IPS-NIHi7 (cell line): ENCODE results near the gene C5AR1.
A peak's percentile ranks its signal among the peaks of the same experiment; 100 is the strongest.
"Not testable (repeated sequence)": the region's sequence is repeated elsewhere in the genome, so short reads cannot be mapped to it uniquely, and the experiment has no call there.

Experiments
- DNase-seq: peaks from one replicate; pipeline ENCODE4 v3.0.0; 2012; ENCODE audit warnings: mixed read lengths; ENCODE audit errors: extremely low spot score

The C5AR1 gene

DNA sequence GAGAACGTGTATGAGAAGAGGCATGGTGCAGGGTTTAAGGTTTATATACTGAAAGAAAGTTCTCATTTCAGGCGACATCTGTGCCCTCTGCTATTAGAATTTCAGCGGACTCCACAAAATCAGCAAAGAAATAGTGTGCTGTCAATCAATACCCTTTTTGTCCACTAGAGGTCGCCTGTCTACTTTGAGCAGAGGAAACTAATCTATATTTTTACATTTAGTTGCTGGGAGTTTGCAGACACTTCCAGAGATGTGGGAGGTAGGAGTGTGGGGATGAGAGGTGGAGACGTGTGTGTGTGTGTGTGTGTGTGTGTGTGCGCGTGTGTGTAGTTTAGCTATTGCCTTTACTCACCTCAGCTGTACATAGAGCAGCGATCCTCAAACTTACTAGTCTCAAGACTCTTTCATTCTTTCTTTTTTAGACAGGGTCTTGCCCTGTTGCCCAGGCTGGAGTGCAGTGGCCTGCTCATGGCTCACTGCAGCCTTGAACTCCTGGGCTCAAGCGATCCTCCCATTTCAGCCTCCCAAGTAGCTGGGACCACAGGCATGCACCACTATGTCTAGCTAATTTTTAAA lies 25.2 kb upstream of the C5AR1 start:
- DNase-seq = peak; percentile 47

DNA sequence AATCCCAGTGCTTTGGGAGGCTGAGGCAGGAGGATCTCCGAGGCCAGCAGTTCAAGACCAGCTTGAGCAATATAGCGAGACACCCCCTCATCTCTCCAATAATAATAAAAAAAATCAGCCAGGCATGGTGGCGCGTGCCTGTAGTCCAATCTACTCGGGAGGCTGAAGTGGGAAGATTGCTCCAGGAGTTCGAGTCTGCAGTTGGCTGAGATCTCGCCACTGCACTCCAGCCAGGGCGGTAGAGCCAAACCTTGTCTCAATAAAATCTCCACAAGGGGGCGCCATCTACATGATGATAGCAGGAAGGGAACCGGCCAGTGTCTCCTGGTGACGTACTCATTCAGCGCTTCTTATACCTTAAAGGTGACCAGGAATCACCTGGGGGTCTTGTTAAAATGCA lies 13.6 kb upstream of the C5AR1 start:
- DNase-seq = peak; percentile 87

DNA sequence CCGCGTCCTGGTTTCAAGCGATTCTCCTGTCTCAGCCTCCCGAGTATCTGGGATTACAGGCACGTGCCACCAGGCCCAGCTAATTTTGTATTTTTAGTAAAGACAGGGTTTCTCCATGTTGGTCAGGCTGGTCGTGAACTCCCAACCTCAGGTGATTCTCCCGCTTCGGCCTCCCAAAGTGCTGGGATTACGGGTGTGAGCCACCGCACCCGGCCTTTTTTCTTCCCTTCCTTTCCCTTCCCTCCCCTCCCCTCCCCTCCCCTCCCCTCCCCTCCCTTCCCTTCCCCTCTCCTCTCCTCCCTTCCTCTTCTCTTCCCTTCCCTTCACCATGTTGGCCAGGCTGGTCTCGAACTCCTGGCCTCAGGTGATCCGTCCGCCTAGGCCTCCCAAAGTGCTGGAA lies 8.8 kb upstream of the C5AR1 start:
- DNase-seq = not testable (repeated sequence)

DNA sequence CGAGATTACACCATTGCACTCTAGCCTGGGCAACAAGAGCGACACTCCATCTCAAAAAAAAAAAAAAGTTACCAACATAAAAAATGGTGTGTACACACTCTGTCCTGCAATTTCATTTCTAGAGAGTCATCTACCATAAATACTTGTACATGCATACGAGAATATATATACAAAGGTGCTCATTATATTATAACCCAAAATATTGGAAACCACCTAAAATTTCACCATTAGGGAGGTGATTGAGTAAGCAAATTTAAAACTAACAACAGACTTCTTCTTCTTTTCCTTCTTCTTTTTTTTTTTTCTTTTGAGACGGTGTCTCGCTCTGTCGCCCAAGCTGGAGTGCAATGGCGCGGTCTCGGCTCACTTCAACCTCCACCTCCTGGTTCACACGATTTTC lies 7.4 kb upstream of the C5AR1 start:
- DNase-seq = no peak

DNA sequence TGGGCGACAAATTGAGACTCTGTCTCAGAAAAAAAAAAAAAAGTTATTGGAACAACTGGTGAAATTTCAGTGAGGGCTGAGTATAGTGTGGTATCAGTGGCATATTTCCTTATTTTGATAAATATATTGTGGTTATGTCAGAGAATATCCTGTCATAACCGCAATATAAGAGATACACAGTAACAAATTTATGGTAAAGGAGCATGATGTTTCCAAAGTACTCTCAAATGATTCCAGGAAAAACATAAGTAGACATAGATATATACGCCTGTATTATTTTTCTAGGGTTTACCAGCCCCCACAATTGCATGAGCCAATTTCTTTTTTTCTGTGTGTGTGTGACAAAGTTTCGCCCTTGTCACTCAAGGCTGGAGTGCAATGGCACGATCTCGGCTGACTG lies 5.7 kb upstream of the C5AR1 start:
- no peak for DNase-seq

- DNase-seq = peak; percentile 87
Measured at GRCh38 chr19:47305309-47305751, 4.3 kb upstream of the C5AR1 start.

DNA sequence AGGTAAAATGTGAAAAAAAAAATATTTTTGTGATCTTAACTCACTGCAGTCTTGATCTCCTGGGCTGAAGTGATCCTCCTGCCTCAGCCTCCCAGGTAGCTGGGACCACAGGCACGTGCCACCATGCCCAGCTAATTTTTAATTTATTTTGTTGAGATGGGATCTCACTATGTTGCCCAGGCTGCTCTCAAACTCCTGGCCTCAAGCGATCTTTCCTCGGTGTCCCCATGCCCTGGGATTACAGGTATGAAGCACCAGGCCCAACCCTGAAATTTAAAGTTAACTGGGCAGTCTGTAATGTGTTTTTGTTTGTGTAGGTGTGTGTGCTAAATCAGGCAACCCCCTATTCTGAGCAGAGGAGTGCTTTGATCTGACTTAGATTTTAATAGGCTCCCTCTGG lies 3.4 kb upstream of the C5AR1 start:
- no peak for DNase-seq

DNA sequence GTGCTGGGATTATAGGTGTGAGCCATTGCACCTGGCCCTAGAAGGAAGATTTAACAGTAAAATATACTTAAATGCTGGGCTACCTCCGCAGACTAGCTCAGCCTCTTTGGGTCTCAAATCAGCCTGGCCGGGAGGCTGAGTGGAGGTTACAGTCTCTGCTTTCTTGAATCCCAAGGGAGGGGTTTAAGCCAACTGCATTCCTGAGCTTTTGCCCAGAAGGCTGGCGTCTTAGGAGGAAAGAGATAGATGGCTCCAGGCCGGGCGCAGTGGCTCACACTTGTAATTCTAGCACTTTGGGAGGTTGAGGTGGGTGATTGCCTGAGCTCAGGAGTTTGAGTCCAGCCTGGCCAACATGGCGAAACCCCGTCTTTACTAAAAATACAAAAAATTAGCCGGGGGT lies 623 bp upstream of the C5AR1 start:
- no peak for DNase-seq

DNA sequence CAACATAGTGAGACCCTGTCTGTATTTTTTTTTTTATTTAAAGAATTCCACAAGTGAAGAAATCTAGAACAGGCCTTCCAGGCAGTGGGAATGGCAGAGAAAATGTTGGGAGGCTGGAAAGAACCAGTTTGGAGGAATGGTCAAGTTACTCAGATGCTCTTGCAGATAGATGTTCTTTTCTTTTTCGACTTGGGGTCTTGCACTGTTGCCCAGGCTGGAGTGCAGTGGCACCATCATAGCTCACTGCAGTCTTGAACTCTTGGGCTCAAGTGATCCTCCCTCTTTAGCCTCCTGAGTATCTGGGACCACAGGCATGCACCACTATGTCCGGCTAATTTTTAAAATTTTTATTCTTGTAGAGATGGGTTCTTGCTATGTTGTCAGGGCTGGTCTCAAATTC lies 662 bp downstream of the C5AR1 start:
- no peak for DNase-seq

DNA sequence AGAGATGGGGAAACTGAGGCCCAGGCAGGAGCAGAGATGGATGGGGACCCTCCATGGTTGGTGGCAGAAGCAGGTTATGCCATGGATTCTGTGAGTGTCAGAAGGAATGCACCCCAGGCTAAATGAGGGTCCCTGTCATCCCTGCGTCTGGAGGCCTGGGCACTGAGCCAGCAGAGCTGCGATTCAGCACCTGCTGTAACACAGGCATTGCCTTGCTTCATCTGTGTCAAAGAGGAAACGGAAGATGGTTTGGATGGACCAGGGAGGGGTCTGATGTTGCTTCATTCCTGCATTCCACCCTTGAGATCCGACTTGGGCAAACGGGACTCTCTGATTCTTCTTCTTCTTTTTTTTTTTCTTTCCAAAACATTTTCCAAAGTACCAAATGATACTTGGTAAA lies 1.2 kb downstream of the C5AR1 start:
- no peak for DNase-seq

GRCh38 chr19:47312366-47313006 lies 2.8 kb downstream of the C5AR1 start:
- no peak for DNase-seq

GRCh38 chr19:47313754-47314295 lies 4.2 kb downstream of the C5AR1 start:
- DNase-seq = no peak

GRCh38 chr19:47315125-47315821 lies 5.6 kb downstream of the C5AR1 start:
- DNase-seq = peak; percentile 63

DNA sequence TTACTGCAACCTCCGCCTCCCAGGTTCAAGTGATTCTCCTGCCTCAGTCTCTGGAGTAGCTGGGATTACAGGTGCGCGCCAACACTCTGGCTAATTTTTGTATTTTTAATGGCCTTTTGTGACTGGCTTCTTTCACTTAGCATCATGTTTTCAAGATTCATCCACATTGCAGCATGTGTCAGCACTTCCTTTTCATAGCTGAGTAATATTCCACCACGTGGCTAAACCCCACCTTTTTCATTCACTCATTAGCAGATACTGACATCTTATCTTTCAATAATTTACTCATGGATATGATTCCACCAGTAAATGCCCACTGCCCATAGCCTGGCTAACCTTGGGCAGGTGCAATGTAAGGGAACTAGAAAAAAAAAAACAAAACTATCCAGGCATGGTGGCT lies 6.9 kb downstream of the C5AR1 start:
- no peak for DNase-seq

GRCh38 chr19:47319923-47320871 lies 10.5 kb downstream of the C5AR1 start:
- no peak for DNase-seq

GRCh38 chr19:47321630-47322029 lies 12.0 kb downstream of the C5AR1 start:
- no peak for DNase-seq

DNA sequence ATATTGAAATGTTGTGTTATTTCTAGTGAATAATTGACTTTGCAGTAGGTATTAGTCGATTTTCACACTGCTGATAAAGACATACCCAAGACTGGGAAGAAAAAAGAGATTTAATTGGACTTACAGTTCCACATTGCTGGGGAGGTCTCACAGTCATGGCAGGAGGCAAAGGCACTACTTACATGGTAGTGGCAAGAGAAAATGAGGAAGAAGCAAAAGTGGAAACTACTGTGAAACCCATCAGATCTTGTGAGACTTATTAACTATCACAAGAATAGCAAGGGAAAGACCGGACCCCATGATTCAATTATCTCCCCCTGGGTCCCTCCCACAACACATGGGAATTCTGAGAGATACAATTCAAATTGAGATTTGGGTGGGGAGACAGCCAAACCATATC lies 12.4 kb downstream of the C5AR1 start:
- no peak for DNase-seq

DNA sequence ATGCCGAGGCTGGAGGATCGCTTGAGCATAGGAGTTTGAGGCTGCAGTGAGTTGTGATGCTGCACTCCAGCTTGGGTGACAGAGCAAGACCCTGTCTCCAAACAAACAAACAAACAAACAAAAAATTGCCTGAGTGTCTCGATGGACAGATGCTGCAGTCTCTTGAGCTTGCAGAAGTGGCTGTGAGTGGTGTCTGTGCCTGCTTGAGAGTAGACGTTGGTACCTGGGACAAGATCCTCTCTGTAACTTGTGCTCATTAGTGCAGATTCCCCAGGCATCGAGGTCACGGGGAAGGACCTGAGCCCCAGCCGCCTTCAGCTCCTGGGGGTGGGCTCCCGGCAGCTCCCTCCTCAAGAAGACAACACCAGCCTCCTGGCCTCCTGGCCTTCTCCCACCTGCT lies 13.7 kb downstream of the C5AR1 start:
- no peak for DNase-seq

GRCh38 chr19:47323872-47324271 lies 14.2 kb downstream of the C5AR1 start:
- DNase-seq = no peak

DNA sequence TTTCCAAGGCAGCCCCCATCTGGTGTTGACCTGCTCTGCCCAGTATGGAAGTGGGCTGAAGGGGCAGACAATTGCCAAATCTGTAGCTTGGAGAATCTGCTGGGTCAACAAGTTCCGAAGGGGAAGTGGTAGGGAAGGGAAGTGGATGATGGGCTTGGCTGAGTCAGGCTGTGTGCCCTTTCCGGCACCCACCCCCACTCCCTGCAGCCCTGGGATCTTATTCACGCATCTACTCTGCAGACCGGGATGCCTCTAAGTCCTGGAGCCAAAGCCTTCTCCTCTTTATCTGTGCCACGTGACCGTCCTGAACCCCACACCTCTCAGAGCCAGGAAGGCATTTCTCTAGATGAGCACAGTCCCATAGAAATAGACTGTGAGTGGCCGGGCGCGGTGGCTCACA lies 14.8 kb downstream of the C5AR1 start:
- DNase-seq = no peak

- no peak for DNase-seq
Measured at GRCh38 chr19:47330466-47330869, 20.8 kb downstream of the C5AR1 start.

DNA sequence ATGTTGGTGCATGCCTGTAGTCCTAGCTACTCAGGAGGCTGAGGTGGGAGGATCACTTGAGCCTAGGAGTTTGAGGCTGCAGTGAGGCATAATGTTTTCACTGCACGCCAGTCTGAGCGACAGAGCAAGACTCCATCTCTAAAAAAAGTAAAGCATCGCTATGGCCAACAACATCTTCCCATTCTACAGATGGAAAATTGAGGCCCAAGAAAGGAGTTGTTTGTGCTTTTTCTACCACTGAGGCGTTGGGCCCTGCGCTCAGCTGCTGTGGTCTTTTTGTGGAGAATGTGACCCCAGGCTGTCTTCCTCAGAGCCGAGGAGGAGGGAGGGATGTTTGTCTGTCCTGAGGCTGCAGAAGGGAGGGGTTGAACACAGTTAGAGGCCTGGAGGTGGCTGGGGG lies 21.8 kb downstream of the C5AR1 start:
- DNase-seq = no peak
